OCI-LY3 (cell line): ENCODE results near the gene DMRTA1.
"Not testable (repeated sequence)": the region's sequence is repeated elsewhere in the genome, so short reads cannot be mapped to it uniquely, and the experiment has no call there.

ENCODE experiments used
- CTCF ChIP-seq: fragments of 200-600, 300-600 bp; sonication (generic); IDR thresholded peaks from 2 replicates; pipeline ENCODE4 v1.5.1; 2014; ENCODE audit warnings: antibody characterized with exemption, low read length, low read depth
- EZH2phosphoT487 ChIP-seq: fragments of 200-600 bp; shearing (Covaris generic); IDR thresholded peaks from 2 replicates; pipeline ENCODE4 v1.6.1; 2018; ENCODE audit warnings: antibody characterized with exemption, mixed run types, low read depth

GRCh38 chr9:22435252-22435651 is 11.4 kb upstream of the DMRTA1 start:
- TF ChIP-seq CTCF, EZH2phosphoT487: not testable (repeated sequence)
